CD4-positive, alpha-beta T cell treated with Interleukin-4 for 4 hours (primary cell): Measurements from ENCODE around the gene NCSTN.
"Not testable (repeated sequence)": the region's sequence is repeated elsewhere in the genome, so short reads cannot be mapped to it uniquely, and the experiment has no call there.

Source experiments
- DNase-seq: peaks from one replicate; pipeline ENCODE4 v3.0.0-alpha.2; 2020

The NCSTN gene

GRCh38 chr1:160373696-160374095 lies 30.5 kb downstream of the NCSTN start:
- DNase-seq: no peak

- no peak for DNase-seq
Measured at GRCh38 chr1:160374306-160375110, 31.3 kb downstream of the NCSTN start.

DNA sequence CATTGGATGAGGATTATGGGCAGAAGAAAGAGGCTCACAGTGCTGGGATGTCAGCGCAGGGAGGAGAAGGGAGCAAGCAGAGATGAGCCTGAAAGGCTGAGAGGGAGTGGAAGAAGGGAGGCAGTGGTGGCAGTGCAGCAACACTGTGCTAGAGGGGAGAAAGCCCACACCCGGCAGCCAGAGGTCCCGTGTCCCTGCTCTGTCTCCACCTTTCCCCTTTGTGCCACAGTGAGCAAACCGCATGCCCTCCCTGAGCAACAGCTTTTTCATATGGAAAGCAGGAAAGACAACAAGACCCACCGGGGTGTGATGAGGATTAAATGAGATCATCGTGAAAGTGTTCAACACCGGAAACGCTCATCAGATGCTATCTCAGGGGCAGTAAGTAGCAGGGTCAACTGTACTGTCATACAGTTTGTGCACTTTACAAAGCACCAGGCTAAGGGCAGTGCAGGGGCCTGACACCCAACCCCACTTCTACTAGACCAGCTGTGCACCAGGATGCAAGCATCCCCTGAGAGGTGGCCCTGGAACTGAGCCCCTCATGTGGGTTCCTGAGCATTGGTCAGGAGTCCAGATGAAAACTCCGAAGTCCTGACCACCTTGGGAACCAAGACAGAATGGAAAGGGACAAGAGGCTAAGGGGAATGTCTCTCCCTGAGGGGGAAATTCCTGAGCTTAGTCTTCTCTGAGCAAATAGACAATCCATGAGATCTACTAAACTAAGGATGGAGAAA lies 32.8 kb downstream of the NCSTN start:
- DNase-seq: peak; percentile 9

GRCh38 chr1:160376525-160377131 lies 33.4 kb downstream of the NCSTN start:
- peak; percentile 50 for DNase-seq

GRCh38 chr1:160377585-160378206 lies 34.5 kb downstream of the NCSTN start:
- no peak for DNase-seq

GRCh38 chr1:160384812-160385211 lies 41.6 kb downstream of the NCSTN start:
- not testable (repeated sequence) for DNase-seq

- DNase-seq: not testable (repeated sequence)
Measured at GRCh38 chr1:160388406-160388805, 45.2 kb downstream of the NCSTN start.

GRCh38 chr1:160394673-160395072 lies 51.5 kb downstream of the NCSTN start:
- no peak for DNase-seq

GRCh38 chr1:160397651-160398050 lies 54.5 kb downstream of the NCSTN start:
- DNase-seq: no peak

GRCh38 chr1:160398823-160399222 lies 55.6 kb downstream of the NCSTN start:
- DNase-seq: no peak

- no peak for DNase-seq
Measured at GRCh38 chr1:160399544-160400222, 56.5 kb downstream of the NCSTN start.

GRCh38 chr1:160400223-160400645 lies 57.1 kb downstream of the NCSTN start, which contains the start of gene VANGL2:
Gene VANGL2, plus strand, starts transcription at chr1:160400564. Its CDS starts 15,274 bp downstream, at chr1:160415838.
- peak; percentile 5 for DNase-seq

GRCh38 chr1:160400646-160401486 lies 57.7 kb downstream of the NCSTN start:
- DNase-seq: no peak

GRCh38 chr1:160401487-160401805 lies 58.3 kb downstream of the NCSTN start:
- DNase-seq: no peak

GRCh38 chr1:160402001-160402795 lies 59.0 kb downstream of the NCSTN start:
- DNase-seq: no peak

- DNase-seq: no peak
Measured at GRCh38 chr1:160403244-160403643, 60.1 kb downstream of the NCSTN start.

DNA sequence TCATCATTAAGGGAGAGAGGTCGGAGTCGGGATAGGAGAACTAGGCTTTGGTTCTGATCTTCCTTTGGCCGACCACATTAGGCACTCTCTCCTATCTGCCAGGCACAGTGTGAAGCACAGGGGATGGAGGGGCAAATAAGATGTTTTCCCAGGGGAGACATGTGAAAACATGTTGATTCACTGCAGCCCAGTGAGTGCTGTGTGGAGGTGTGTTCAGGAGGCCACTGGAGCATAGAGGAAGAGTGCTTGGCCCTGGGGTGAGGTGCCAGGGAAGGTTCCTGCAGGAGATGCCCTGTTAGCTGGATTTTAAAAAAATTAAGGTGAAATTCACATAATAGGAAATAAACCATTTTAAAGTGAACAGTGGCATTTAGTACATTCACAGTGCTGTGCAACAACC lies 60.9 kb downstream of the NCSTN start:
- no peak for DNase-seq

- no peak for DNase-seq
Measured at GRCh38 chr1:160405331-160405877, 62.2 kb downstream of the NCSTN start.

DNA sequence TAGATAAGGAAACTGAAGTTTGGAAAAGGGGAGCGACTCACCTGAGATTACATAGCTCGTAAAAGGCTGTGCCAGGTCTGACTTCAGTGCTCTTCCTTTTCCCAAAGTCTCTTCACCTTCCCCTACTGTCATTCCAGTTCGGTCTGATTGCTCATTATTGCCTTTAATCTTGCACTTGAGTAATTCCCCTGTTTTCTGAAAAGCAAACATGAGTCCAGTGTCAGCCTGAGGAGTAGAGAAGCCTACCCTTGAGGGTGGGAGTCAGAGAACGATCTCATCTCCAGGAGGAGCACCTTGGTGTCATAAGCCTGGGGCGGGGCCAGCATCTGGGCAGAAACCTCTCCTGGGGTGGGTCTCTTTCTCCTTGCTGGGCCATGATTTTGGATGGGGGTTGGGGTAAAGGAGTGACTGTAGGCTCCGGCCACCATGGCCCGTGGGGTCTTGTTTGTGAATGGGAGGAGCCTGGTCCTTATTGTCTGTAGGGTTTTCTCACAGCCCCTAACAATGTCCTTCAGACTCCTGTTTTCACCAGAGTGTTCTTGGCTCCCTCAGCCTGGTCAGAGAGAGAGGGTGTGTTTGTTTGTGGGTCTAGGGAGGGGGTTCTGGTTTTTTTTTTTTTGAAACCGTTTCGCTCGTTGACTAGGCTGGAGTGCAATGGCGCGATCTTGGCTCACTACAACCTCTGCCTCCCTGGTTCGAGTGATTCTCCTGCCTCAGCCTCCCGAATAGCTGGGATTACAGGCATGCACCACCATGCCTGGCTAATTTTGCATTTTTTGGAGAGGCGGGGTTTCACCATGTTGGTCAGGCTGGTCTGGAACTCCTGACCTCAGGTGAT lies 63.2 kb downstream of the NCSTN start:
- no peak for DNase-seq
